MCF 10A (cell line): ENCODE measurements around the gene PTPN4. TPM values are rescaled to one million over a fixed set of nuclear protein-coding genes. Genes with fewer than 3 reads are reported as not detected.

Source experiments
- BruUV-seq: library from RNA; stranded (reverse); fragments of 400-500 nt; replicated peaks from 2 replicates; lab custom pipeline; 2021; lab: Mats Ljungman, UMichigan
- CTCF ChIA-PET: fragments of 300-600 bp; sonication (Branson Sonifier 250); formaldehyde crosslinking; extraction: SDS; loops from one replicate; lab custom pipeline; 2021; ENCODE audit warnings: antibody characterized with exemption, inconsistent platforms; lab: Yijun Ruan, JAX
- POLR2A ChIA-PET: fragments of 300-600, 350-650 bp; sonication (Branson Sonifier 250); formaldehyde crosslinking; extraction: SDS; loops from one replicate; lab custom pipeline; 2020; ENCODE audit warnings: antibody characterized with exemption, inconsistent platforms; lab: Yijun Ruan, JAX
- DNase-seq: peaks from one replicate; pipeline ENCODE4 v3.0.0-alpha.2; 2018; ENCODE audit not compliant: unreplicated experiment
- H3K27ac Mint-ChIP-seq: one replicate; pipeline ENCODE4 v1.8.0; 2022; ENCODE audit warnings: mild to moderate bottlenecking, low read depth, mixed read lengths; ENCODE audit not compliant: unreplicated experiment
- H3K27me3 Mint-ChIP-seq: one replicate; pipeline ENCODE4 v1.8.0; 2022; ENCODE audit warnings: mixed read lengths; ENCODE audit not compliant: insufficient read depth, unreplicated experiment
- H3K36me3 Mint-ChIP-seq: one replicate; pipeline ENCODE4 v1.8.0; 2022; ENCODE audit warnings: mild to moderate bottlenecking, moderate library complexity, mixed read lengths; ENCODE audit not compliant: insufficient read depth, unreplicated experiment
- H3K4me1 Mint-ChIP-seq: one replicate; pipeline ENCODE4 v1.8.0; 2022; ENCODE audit warnings: mixed read lengths; ENCODE audit not compliant: insufficient read depth, unreplicated experiment
- H3K4me3 Mint-ChIP-seq: one replicate; pipeline ENCODE4 v1.8.0; 2022; ENCODE audit warnings: mild to moderate bottlenecking, moderate library complexity, mixed read lengths; ENCODE audit not compliant: unreplicated experiment
- H3K9me3 Mint-ChIP-seq: one replicate; pipeline ENCODE4 v1.8.0; 2022; ENCODE audit warnings: mixed read lengths; ENCODE audit not compliant: unreplicated experiment
- intact Hi-C: fragments of 100-400 bp; cut with micrococcal nuclease; formaldehyde crosslinking; loops from 2 replicates; pipeline ENCODE4 v1.14.1; 2022
- total RNA-seq: library from RNA; stranded (reverse); gene quantifications from 2 replicates; pipeline ENCODE4 v1.2.3, GENCODE V29; 2022
- TF ChIP-seq, protein P1 (sequence below): fragments of 200-600 bp; IDR thresholded peaks from one replicate; pipeline ENCODE4 v1.8.0; 2022; ENCODE audit warnings: antibody characterized with exemption, mild to moderate bottlenecking; ENCODE audit not compliant: unreplicated experiment

PTPN4 gene
- total RNA-seq, 1 experiment from 2014 or later: 21.1 TPM

- POLR2A ChIA-PET: interaction anchor here (1.5 to 2.0 kb wide), 2 partner anchors 9 to 26 kb away, joined by 4 to 5 read pairs; no protein-coding TSS in a partner anchor
- H3K4me3 Mint-ChIP-seq: no peak overlapping the region
- TF ChIP-seq, protein P1, sequence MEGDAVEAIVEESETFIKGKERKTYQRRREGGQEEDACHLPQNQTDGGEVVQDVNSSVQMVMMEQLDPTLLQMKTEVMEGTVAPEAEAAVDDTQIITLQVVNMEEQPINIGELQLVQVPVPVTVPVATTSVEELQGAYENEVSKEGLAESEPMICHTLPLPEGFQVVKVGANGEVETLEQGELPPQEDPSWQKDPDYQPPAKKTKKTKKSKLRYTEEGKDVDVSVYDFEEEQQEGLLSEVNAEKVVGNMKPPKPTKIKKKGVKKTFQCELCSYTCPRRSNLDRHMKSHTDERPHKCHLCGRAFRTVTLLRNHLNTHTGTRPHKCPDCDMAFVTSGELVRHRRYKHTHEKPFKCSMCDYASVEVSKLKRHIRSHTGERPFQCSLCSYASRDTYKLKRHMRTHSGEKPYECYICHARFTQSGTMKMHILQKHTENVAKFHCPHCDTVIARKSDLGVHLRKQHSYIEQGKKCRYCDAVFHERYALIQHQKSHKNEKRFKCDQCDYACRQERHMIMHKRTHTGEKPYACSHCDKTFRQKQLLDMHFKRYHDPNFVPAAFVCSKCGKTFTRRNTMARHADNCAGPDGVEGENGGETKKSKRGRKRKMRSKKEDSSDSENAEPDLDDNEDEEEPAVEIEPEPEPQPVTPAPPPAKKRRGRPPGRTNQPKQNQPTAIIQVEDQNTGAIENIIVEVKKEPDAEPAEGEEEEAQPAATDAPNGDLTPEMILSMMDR: no peak
- DNase-seq: no peak
- no peaks in the 10 kb centered on the region for H3K4me1 Mint-ChIP-seq
- CTCF ChIA-PET: interaction anchor here (1.9 kb wide), 1 partner anchor 19 kb away, joined by 6 read pairs; no protein-coding TSS in a partner anchor
- H3K36me3 Mint-ChIP-seq: no peaks in the 10 kb centered on the region
- intact Hi-C loops: no loop called here
- H3K27me3 Mint-ChIP-seq: no peaks in the 10 kb centered on the region
- BruUV-seq: no TSS peak
- H3K27ac Mint-ChIP-seq: no peak overlapping the region
- H3K9me3 Mint-ChIP-seq: peaks cover 8% of the 10 kb centered on the region
These were observed 37.8 kb upstream of the PTPN4 start for GRCh38 chr2:119721904-119722303.

DNA sequence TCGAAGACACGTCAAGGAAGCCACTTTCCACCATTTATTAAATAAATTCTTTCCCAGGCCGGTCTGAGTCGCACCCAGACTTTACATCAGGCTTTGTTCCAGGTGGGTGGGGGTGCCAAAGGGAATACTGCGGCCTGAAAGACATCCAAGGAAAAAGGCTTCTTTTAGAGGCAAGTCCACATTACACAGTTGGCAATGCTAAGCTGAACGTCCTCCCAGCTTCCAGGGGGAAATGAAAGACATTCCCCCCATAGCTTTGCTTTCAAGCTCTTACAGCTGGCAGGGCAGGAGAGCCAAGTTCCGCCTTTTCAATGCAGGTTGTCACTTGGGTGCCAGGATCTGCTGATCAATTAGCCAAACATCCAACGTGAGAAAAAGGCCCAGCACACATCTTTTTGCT is 36.5 kb upstream of the PTPN4 start:
- Mint-ChIP-seq H3K9me3 (peaks cover 8% of the 10 kb centered on the region), H3K4me3 (no peak overlapping the region), H3K36me3 (no peaks in the 10 kb centered on the region), H3K27me3 (no peaks in the 10 kb centered on the region), H3K4me1 (no peaks in the 10 kb centered on the region), H3K27ac (no peak overlapping the region)
- BruUV-seq: no TSS peak
- CTCF ChIA-PET: interaction anchor here (1.1 kb wide), 1 partner anchor 20 kb away, joined by 3 read pairs; no protein-coding TSS in a partner anchor
- intact Hi-C loops: no loop called here
- TF ChIP-seq, protein P1: no peak
- POLR2A ChIA-PET: interaction anchor here (1.5 kb wide), 1 partner anchor 8 kb away, joined by 4 read pairs; no protein-coding TSS in a partner anchor
- DNase-seq: no peak

GRCh38 chr2:119723784-119724467 is 35.8 kb upstream of the PTPN4 start:
- no peak for DNase-seq
- POLR2A ChIA-PET: no interaction called here
- TF ChIP-seq, protein P1: no peak
- CTCF ChIA-PET: interaction anchor here (0.7 to 0.8 kb wide), 2 partner anchors 21 to 459 kb away, joined by 3 read pairs; no protein-coding TSS in a partner anchor
- Mint-ChIP-seq H3K27ac (no peak overlapping the region), H3K36me3 (no peaks in the 10 kb centered on the region), H3K9me3 (peaks cover 8% of the 10 kb centered on the region), H3K4me1 (no peaks in the 10 kb centered on the region), H3K4me3 (no peak overlapping the region), H3K27me3 (no peaks in the 10 kb centered on the region)
- no TSS peak for BruUV-seq
- intact Hi-C loops: no loop called here

GRCh38 chr2:119724656-119725485 is 34.9 kb upstream of the PTPN4 start:
- H3K9me3 Mint-ChIP-seq: peaks cover 8% of the 10 kb centered on the region
- intact Hi-C loops: no loop called here
- no peaks in the 10 kb centered on the region for H3K27me3 Mint-ChIP-seq
- no peaks in the 10 kb centered on the region for H3K4me1 Mint-ChIP-seq
- ChIA-PET CTCF (interaction anchor here (0.8 kb wide), 1 partner anchor 22 kb away, joined by 3 read pairs; no protein-coding TSS in a partner anchor), POLR2A (no interaction called here)
- DNase-seq: no peak
- TF ChIP-seq, protein P1: no peak
- BruUV-seq: no TSS peak
- no peaks in the 10 kb centered on the region for H3K36me3 Mint-ChIP-seq
- no peak overlapping the region for H3K4me3 Mint-ChIP-seq
- H3K27ac Mint-ChIP-seq: no peak overlapping the region
